ENCODE results near the gene ZNF688.
"Not testable (repeated sequence)": the region's sequence is repeated elsewhere in the genome, so short reads cannot be mapped to it uniquely, and the experiment has no call there.

Gene ZNF688

DNA sequence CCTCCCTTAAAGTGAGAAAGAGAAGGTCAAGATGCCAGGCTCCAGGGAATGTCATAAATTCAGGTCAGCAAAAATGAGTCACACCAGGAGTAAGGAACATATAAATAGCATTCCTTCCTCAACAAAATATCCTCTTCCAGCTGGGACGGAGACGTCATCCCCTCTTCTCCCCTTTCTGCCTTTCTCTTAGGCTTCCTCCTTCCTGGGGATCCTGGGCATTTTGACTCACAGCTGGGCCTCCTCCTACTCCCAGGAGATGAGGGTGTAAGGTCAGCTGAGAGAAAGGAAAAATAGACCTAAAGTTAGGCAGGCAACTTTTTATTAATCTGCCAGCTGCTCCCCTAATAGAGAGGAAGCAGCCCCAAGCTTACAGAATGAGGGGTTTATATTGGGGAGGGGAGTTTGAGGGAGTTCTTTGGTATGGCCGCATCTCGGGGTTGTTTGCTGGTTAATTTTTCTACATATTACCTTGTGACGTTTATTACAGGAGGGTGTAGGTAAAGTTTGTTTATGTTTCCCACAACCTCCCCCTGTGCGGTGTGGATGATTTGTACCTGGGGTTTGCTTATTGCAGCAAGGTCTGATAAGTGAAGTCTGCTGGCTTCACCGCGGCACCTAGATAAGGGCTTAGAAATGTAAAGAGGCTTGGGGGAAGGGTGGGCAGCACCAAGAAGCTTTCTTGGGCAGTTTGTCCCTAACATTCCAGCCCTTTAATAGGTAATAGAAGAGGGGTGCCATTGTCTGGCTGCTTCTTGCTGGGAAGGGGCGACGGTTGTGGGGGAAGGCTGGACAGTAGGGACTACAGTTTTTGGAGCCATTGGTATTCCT, 29.8 kb downstream of the ZNF688 start:
- Histone ChIP-seq H3K27me3 (replicated peaks; ENCODE audit: insufficient read depth, low read length) (no peaks in the 10 kb centered on the region), H3K36me3 (replicated peaks; ENCODE audit: insufficient read depth, low read length) (no peaks in the 10 kb centered on the region), H4K20me1 (ENCODE audit: insufficient read depth, low read length) (no peaks in the 10 kb centered on the region), H2AFZ (ENCODE audit: low read length) (no peak overlapping the region), H3K9ac (ENCODE audit: low read length) (no peak overlapping the region), H3F3A (ENCODE audit: insufficient read depth, low read length) (no peaks in the 10 kb centered on the region), H3K9me3 (replicated peaks; ENCODE audit: insufficient read depth, low read length) (no peaks in the 10 kb centered on the region), H3K9me2 (replicated peaks; ENCODE audit: insufficient read depth, low read length) (no peaks in the 10 kb centered on the region), H3K4me1 (ENCODE audit: low read length) (no peaks in the 10 kb centered on the region), H3K4me3 (ENCODE audit: low read length) (no peak overlapping the region), H3K27ac (ENCODE audit: low read length) (no peak overlapping the region), H3K4me2 (ENCODE audit: low read depth, low read length) (no peak overlapping the region), H3K79me2 (ENCODE audit: low read length) (no peaks in the 10 kb centered on the region)
- DNase-seq: no peak
- TF ChIP-seq EZH2phosphoT487 (IDR thresholded peaks at IDR 0.05; ENCODE audit: low read length) (no peak), EZH2 (optimal IDR thresholded peaks at IDR 0.05; ENCODE audit: low read depth, low read length) (no peak)
- TF ChIP-seq, protein P1, sequence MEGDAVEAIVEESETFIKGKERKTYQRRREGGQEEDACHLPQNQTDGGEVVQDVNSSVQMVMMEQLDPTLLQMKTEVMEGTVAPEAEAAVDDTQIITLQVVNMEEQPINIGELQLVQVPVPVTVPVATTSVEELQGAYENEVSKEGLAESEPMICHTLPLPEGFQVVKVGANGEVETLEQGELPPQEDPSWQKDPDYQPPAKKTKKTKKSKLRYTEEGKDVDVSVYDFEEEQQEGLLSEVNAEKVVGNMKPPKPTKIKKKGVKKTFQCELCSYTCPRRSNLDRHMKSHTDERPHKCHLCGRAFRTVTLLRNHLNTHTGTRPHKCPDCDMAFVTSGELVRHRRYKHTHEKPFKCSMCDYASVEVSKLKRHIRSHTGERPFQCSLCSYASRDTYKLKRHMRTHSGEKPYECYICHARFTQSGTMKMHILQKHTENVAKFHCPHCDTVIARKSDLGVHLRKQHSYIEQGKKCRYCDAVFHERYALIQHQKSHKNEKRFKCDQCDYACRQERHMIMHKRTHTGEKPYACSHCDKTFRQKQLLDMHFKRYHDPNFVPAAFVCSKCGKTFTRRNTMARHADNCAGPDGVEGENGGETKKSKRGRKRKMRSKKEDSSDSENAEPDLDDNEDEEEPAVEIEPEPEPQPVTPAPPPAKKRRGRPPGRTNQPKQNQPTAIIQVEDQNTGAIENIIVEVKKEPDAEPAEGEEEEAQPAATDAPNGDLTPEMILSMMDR (IDR thresholded peaks at IDR 0.05; ENCODE audit: low read length): no peak

DNA sequence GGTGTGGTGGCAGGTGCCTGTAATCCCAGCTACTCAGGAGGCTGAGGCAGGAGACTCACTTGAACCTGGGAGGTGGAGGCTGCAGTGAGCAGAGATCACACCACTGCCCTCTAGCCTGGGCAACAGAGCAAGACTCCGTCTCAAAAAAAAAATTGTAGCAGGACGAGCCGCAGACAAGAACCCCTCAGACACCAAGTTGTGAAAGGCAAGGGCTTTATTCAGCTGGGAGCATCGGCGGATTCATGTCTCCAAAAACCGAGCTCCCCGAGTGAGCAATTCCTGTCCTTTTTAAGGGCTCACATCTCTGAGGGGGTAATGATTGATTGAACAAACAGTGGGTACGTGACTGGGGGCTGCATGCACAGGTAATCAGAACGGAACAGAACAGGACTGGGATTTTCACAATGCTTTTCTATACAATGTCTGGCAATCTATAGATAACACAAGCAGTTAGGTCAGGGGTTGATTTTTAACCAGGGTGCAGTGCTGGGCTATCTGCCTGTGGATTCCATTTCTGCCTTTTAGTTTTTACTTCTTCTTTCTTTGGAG, 30.5 kb downstream of the ZNF688 start:
- H3K9me2 ChIP-seq (replicated peaks; ENCODE audit: insufficient read depth, low read length); H3K9me3 ChIP-seq (replicated peaks; ENCODE audit: insufficient read depth, low read length); H3K79me2 ChIP-seq (ENCODE audit: low read length); H3K27me3 ChIP-seq (replicated peaks; ENCODE audit: insufficient read depth, low read length); H3K4me2 ChIP-seq (ENCODE audit: low read depth, low read length); H4K20me1 ChIP-seq (ENCODE audit: insufficient read depth, low read length); H3K4me1 ChIP-seq (ENCODE audit: low read length); H3K27ac ChIP-seq (ENCODE audit: low read length); H3K9ac ChIP-seq (ENCODE audit: low read length); H3F3A ChIP-seq (ENCODE audit: insufficient read depth, low read length); H2AFZ ChIP-seq (ENCODE audit: low read length); H3K4me3 ChIP-seq (ENCODE audit: low read length); DNase-seq; H3K36me3 ChIP-seq (replicated peaks; ENCODE audit: insufficient read depth, low read length): not testable (repeated sequence)

DNA sequence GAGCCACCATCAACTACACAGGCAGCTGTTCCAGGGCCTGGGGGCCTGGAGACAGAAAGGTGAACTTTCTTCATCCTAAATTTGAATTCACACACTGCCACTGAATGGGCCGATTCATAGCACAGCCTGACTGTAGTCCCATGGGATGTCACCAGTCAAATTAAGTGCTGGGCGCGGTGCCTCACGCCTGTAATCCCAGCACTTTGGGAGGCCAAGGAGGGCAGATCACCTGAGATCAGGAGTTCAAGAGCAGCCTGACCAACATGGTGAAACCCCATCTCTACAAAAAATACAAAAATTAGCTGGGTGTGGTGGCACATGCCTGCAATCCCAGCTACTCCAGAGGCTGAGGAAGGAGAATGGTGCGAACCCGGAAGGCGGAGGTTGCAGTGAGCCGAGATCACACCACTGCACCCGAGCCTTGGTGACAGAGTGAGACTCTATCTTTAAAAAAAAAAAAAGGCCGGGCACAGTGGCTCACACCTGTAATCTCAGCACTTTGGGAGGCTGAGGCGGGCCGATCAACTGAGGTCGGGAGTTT, 31.5 kb downstream of the ZNF688 start:
- not testable (repeated sequence) for H3K9me2 ChIP-seq (replicated peaks; ENCODE audit: insufficient read depth, low read length); H3K4me1 ChIP-seq (ENCODE audit: low read length); H3K4me2 ChIP-seq (ENCODE audit: low read depth, low read length); DNase-seq; H3K36me3 ChIP-seq (replicated peaks; ENCODE audit: insufficient read depth, low read length); H3K27ac ChIP-seq (ENCODE audit: low read length); H3K9me3 ChIP-seq (replicated peaks; ENCODE audit: insufficient read depth, low read length); H3F3A ChIP-seq (ENCODE audit: insufficient read depth, low read length); H3K27me3 ChIP-seq (replicated peaks; ENCODE audit: insufficient read depth, low read length); H4K20me1 ChIP-seq (ENCODE audit: insufficient read depth, low read length); H2AFZ ChIP-seq (ENCODE audit: low read length); H3K4me3 ChIP-seq (ENCODE audit: low read length); H3K9ac ChIP-seq (ENCODE audit: low read length)
- peaks cover 10% of the 10 kb centered on the region for H3K79me2 ChIP-seq (ENCODE audit: low read length)

DNA sequence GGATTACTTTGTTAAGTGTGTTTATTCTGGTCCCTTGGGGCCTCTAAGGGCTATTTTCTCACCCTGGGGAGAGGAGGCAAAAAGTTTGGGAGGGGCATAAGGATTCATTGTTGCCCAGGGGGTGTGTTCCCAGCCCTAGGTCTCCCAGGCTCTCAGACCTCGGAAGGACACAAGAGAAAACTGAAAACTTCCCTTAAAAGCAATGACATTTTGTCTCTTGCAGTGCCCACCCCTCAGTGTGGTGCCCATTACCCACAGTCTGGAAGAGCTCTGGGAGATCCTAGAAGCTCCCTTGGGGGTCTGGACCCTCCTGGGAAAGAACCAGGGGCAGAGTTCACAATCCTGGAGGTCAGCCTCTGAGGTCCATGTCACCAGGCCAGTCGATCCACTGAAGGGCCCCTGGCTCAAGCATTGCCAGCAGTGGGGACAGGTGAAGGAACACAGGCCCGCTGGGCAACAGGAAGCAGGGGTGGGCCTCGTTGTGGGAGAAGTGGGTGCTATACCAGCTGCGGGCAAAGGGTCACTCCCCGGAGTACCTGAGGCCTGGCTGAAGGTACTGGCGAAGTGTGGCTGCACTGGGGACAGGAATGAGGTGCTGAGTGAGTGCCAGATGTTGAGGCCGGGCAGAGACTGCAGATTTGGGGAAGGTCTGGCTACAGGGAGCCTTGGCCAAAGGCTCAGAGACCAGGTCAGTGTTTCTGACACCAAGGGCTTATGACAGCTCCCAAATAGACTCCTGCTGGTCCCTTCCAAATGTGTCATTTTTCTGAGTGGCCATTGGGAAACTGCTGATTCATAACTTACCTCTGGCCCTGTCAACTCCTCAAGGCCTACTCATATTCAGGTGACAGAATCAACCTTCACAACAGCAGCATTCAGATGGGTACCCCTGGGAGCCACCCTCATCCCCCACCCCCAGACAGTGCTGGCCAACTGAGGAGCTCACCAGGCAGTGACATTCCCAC, 32.2 kb downstream of the ZNF688 start:
- no peak for DNase-seq
- Histone ChIP-seq H3K9me3 (replicated peaks; ENCODE audit: insufficient read depth, low read length) (no peaks in the 10 kb centered on the region), H3K9me2 (replicated peaks; ENCODE audit: insufficient read depth, low read length) (no peaks in the 10 kb centered on the region), H3F3A (ENCODE audit: insufficient read depth, low read length) (no peaks in the 10 kb centered on the region), H3K4me2 (ENCODE audit: low read depth, low read length) (no peak overlapping the region), H3K27me3 (replicated peaks; ENCODE audit: insufficient read depth, low read length) (no peaks in the 10 kb centered on the region), H3K9ac (ENCODE audit: low read length) (no peak overlapping the region), H3K36me3 (replicated peaks; ENCODE audit: insufficient read depth, low read length) (no peaks in the 10 kb centered on the region), H3K4me1 (ENCODE audit: low read length) (peaks cover 6% of the 10 kb centered on the region; the same call in 1 of the 2 replicates), H3K79me2 (ENCODE audit: low read length) (peaks cover 11% of the 10 kb centered on the region), H4K20me1 (ENCODE audit: insufficient read depth, low read length) (no peaks in the 10 kb centered on the region), H3K4me3 (ENCODE audit: low read length) (no peak overlapping the region), H3K27ac (ENCODE audit: low read length) (no peak overlapping the region), H2AFZ (ENCODE audit: low read length) (no peak overlapping the region)
- TF ChIP-seq, protein P1 (IDR thresholded peaks at IDR 0.05; ENCODE audit: low read length): no peak
- no peak for TF ChIP-seq EZH2 (optimal IDR thresholded peaks at IDR 0.05; ENCODE audit: low read depth, low read length)
- no peak for TF ChIP-seq EZH2phosphoT487 (IDR thresholded peaks at IDR 0.05; ENCODE audit: low read length)

DNA sequence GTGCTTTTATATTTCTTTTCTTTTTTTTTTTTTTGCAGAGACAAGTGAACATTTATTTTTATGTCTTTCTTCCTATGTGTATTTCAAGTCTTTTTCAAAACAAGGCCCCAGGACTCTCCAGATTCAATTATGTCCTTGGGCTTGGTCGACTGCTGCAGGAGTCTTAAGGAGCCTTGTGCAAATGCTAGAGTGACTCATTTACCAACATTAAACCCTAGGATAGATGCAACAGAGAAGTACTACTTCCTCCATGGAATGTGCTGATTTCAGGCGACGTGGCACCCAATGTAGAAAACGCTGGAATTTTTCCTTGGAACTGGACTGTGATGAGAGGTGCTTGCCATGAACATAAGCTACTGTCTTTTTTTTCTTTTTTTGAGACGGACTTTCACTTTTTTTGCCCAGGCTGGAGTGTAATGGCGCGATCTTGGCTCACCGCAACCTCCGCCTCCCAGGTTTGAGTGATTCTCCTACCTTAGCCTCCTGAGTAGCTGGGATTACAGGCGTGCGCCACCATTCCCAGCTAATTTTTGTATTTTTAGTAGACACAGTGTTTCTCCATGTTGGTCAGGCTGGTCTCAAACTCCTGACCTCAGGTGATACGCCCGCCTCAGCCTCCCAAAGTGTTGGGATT, 35.0 kb downstream of the ZNF688 start:
- H3K4me3 ChIP-seq (ENCODE audit: low read length); H3K9me3 ChIP-seq (replicated peaks; ENCODE audit: insufficient read depth, low read length); H3K4me2 ChIP-seq (ENCODE audit: low read depth, low read length); H3K9ac ChIP-seq (ENCODE audit: low read length); H3F3A ChIP-seq (ENCODE audit: insufficient read depth, low read length); DNase-seq; H3K27ac ChIP-seq (ENCODE audit: low read length); H2AFZ ChIP-seq (ENCODE audit: low read length); H4K20me1 ChIP-seq (ENCODE audit: insufficient read depth, low read length); H3K27me3 ChIP-seq (replicated peaks; ENCODE audit: insufficient read depth, low read length); H3K9me2 ChIP-seq (replicated peaks; ENCODE audit: insufficient read depth, low read length); H3K36me3 ChIP-seq (replicated peaks; ENCODE audit: insufficient read depth, low read length); H3K4me1 ChIP-seq (ENCODE audit: low read length): not testable (repeated sequence)
- peaks cover 33% of the 10 kb centered on the region for H3K79me2 ChIP-seq (ENCODE audit: low read length)

Measured in MM.1S (cell line).